ENCODE results near the gene AFP.

The AFP gene

DNA sequence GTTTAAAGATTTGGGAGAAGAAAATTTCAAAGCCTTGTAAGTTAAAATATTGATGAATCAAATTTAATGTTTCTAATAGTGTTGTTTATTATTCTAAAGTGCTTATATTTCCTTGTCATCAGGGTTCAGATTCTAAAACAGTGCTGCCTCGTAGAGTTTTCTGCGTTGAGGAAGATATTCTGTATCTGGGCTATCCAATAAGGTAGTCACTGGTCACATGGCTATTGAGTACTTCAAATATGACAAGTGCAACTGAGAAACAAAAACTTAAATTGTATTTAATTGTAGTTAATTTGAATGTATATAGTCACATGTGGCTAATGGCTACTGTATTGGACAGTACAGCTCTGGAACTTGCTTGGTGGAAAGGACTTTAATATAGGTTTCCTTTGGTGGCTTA lies 30.9 kb upstream of the AFP start:
- WGBS (ENCODE audit: extremely low coverage, insufficient coverage, low lambda C conversion rate): no CpG with 5 or more reads among the region's 2 CpGs
- no peak for DNase-seq
- H3K36me3 ChIP-seq (ENCODE audit: control insufficient read depth, insufficient read depth, low read length): no peaks in the 10 kb centered on the region

DNA sequence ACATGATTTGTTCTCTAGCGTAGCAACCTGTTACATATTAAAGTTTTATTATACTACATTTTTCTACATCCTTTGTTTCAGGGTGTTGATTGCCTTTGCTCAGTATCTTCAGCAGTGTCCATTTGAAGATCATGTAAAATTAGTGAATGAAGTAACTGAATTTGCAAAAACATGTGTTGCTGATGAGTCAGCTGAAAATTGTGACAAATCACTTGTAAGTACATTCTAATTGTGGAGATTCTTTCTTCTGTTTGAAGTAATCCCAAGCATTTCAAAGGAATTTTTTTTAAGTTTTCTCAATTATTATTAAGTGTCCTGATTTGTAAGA lies 29.5 kb upstream of the AFP start:
- no CpG with 5 or more reads among the region's 1 CpG for WGBS (ENCODE audit: extremely low coverage, insufficient coverage, low lambda C conversion rate)
- Histone ChIP-seq H2BK120ac (ENCODE audit: low read depth, low read length) (no peak overlapping the region), H3K56ac (ENCODE audit: low read length) (no peak overlapping the region), H3K4me3 (ENCODE audit: low read length) (no peak overlapping the region), H3K4me2 (ENCODE audit: low read length) (no peak overlapping the region), H3K18ac (ENCODE audit: low read length) (no peak overlapping the region), H2BK5ac (ENCODE audit: low read length) (no peak overlapping the region), H3K9ac (ENCODE audit: low read length) (no peak overlapping the region), H4K8ac (ENCODE audit: low read depth, low read length) (no peak overlapping the region), H3K79me1 (ENCODE audit: low read length) (no peaks in the 10 kb centered on the region), H3K23ac (ENCODE audit: low read length) (no peak overlapping the region), H3K27me3 (ENCODE audit: insufficient read depth, low read length, poor library complexity) (no peaks in the 10 kb centered on the region), H3K4me1 (ENCODE audit: control insufficient read depth, low read depth, low read length) (no peaks in the 10 kb centered on the region), H2BK15ac (replicated peaks; ENCODE audit: low read depth) (no peak overlapping the region), H3K27ac (ENCODE audit: low read depth, low read length) (no peak overlapping the region), H3K36me3 (ENCODE audit: control insufficient read depth, insufficient read depth, low read length) (no peaks in the 10 kb centered on the region), H3K79me2 (ENCODE audit: control insufficient read depth, insufficient read depth, low read length) (no peaks in the 10 kb centered on the region), H3K4ac (ENCODE audit: low read depth, low read length) (no peak overlapping the region), H2AK5ac (ENCODE audit: low read length) (no peak overlapping the region), H4K5ac (ENCODE audit: low read length) (no peak overlapping the region)
- no peak for DNase-seq

More for the DNA sequence above, 30.9 kb upstream of the AFP start:
- Histone ChIP-seq H3K4ac (ENCODE audit: low read depth, low read length) (no peak overlapping the region), H2BK5ac (ENCODE audit: low read length) (no peak overlapping the region), H4K5ac (ENCODE audit: low read length) (no peak overlapping the region), H3K4me1 (ENCODE audit: control insufficient read depth, low read depth, low read length) (no peaks in the 10 kb centered on the region), H3K18ac (ENCODE audit: low read length) (no peak overlapping the region), H3K27me3 (ENCODE audit: insufficient read depth, low read length, poor library complexity) (no peaks in the 10 kb centered on the region), H2AK5ac (ENCODE audit: low read length) (no peak overlapping the region), H4K8ac (ENCODE audit: low read depth, low read length) (no peak overlapping the region), H2BK120ac (ENCODE audit: low read depth, low read length) (no peak overlapping the region), H3K56ac (ENCODE audit: low read length) (no peak overlapping the region), H2BK15ac (replicated peaks; ENCODE audit: low read depth) (no peak overlapping the region), H3K79me2 (ENCODE audit: control insufficient read depth, insufficient read depth, low read length) (no peaks in the 10 kb centered on the region), H3K4me2 (ENCODE audit: low read length) (no peak overlapping the region), H3K9ac (ENCODE audit: low read length) (no peak overlapping the region), H3K4me3 (ENCODE audit: low read length) (no peak overlapping the region), H3K23ac (ENCODE audit: low read length) (no peak overlapping the region), H3K79me1 (ENCODE audit: low read length) (no peaks in the 10 kb centered on the region), H3K27ac (ENCODE audit: low read depth, low read length) (no peak overlapping the region)

DNA sequence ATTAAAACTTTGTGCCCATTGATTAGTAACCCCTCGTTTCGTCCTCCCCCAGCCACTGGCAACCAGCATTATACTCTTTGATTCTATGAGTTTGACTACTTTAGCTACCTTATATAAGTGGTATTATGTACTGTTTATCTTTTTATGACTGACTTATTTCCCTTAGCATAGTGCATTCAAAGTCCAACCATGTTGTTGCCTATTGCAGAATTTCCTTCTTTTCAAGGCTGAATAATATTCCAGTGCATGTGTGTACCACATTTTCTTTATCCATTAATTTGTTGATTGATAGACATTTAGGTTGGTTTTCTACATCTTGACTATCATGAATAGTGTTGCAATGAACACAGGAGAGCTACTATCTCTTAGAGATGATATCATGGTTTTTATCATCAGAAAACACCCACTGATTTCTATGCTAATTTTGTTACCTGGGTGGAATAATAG lies 28.8 kb upstream of the AFP start:
- Histone ChIP-seq H3K36me3 (ENCODE audit: control insufficient read depth, insufficient read depth, low read length) (no peaks in the 10 kb centered on the region), H3K4me1 (ENCODE audit: control insufficient read depth, low read depth, low read length) (no peaks in the 10 kb centered on the region), H3K4me2 (ENCODE audit: low read length) (no peak overlapping the region), H3K4me3 (ENCODE audit: low read length) (no peak overlapping the region), H4K8ac (ENCODE audit: low read depth, low read length) (no peak overlapping the region), H3K23ac (ENCODE audit: low read length) (no peak overlapping the region), H2BK15ac (replicated peaks; ENCODE audit: low read depth) (no peak overlapping the region), H3K18ac (ENCODE audit: low read length) (no peak overlapping the region), H2BK120ac (ENCODE audit: low read depth, low read length) (no peak overlapping the region), H3K56ac (ENCODE audit: low read length) (no peak overlapping the region), H3K27ac (ENCODE audit: low read depth, low read length) (no peak overlapping the region), H3K4ac (ENCODE audit: low read depth, low read length) (no peak overlapping the region), H4K5ac (ENCODE audit: low read length) (no peak overlapping the region), H3K27me3 (ENCODE audit: insufficient read depth, low read length, poor library complexity) (no peaks in the 10 kb centered on the region), H3K79me1 (ENCODE audit: low read length) (no peaks in the 10 kb centered on the region), H2BK5ac (ENCODE audit: low read length) (no peak overlapping the region), H3K9ac (ENCODE audit: low read length) (no peak overlapping the region), H3K79me2 (ENCODE audit: control insufficient read depth, insufficient read depth, low read length) (no peaks in the 10 kb centered on the region), H2AK5ac (ENCODE audit: low read length) (no peak overlapping the region)
- DNase-seq: no peak
- no CpG with 5 or more reads among the region's 2 CpGs for WGBS (ENCODE audit: extremely low coverage, insufficient coverage, low lambda C conversion rate)

DNA sequence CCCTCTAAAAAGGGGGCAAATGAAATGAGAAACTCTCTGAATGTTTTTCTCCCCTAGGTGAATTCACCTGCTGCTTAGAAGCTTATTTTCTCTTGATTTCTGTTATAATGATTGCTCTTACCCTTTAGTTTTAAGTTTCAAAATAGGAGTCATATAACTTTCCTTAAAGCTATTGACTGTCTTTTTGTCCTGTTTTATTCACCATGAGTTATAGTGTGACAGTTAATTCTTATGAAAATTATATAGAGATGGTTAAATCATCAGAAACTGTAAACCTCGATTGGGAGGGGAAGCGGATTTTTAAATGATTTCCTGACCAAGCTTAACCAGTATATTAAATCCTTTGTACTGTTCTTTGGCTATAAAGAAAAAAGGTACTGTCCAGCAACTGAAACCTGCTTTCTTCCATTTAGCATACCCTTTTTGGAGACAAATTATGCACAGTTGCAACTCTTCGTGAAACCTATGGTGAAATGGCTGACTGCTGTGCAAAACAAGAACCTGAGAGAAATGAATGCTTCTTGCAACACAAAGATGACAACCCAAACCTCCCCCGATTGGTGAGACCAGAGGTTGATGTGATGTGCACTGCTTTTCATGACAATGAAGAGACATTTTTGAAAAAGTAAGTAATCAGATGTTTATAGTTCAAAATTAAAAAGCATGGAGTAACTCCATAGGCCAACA lies 27.7 kb upstream of the AFP start:
- no peak overlapping the region for H3K23ac ChIP-seq (ENCODE audit: low read length)
- no peak overlapping the region for H3K9ac ChIP-seq (ENCODE audit: low read length)
- no peaks in the 10 kb centered on the region for H3K79me2 ChIP-seq (ENCODE audit: control insufficient read depth, insufficient read depth, low read length)
- no peak overlapping the region for H3K56ac ChIP-seq (ENCODE audit: low read length)
- no peak overlapping the region for H2BK5ac ChIP-seq (ENCODE audit: low read length)
- H4K5ac ChIP-seq (ENCODE audit: low read length): no peak overlapping the region
- no peaks in the 10 kb centered on the region for H3K36me3 ChIP-seq (ENCODE audit: control insufficient read depth, insufficient read depth, low read length)
- no peak for DNase-seq
- no peak overlapping the region for H2BK120ac ChIP-seq (ENCODE audit: low read depth, low read length)
- H3K4ac ChIP-seq (ENCODE audit: low read depth, low read length): no peak overlapping the region
- no peak overlapping the region for H2BK15ac ChIP-seq (replicated peaks; ENCODE audit: low read depth)
- H3K4me1 ChIP-seq (ENCODE audit: control insufficient read depth, low read depth, low read length): no peaks in the 10 kb centered on the region
- H2AK5ac ChIP-seq (ENCODE audit: low read length): no peak overlapping the region
- no peak overlapping the region for H3K18ac ChIP-seq (ENCODE audit: low read length)
- WGBS (ENCODE audit: extremely low coverage, insufficient coverage, low lambda C conversion rate): no CpG with 5 or more reads among the region's 4 CpGs
- H3K27ac ChIP-seq (ENCODE audit: low read depth, low read length): no peak overlapping the region
- no peak overlapping the region for H3K4me2 ChIP-seq (ENCODE audit: low read length)
- H3K79me1 ChIP-seq (ENCODE audit: low read length): no peaks in the 10 kb centered on the region
- H3K27me3 ChIP-seq (ENCODE audit: insufficient read depth, low read length, poor library complexity): no peaks in the 10 kb centered on the region
- H3K4me3 ChIP-seq (ENCODE audit: low read length): no peak overlapping the region
- H4K8ac ChIP-seq (ENCODE audit: low read depth, low read length): no peak overlapping the region

DNA sequence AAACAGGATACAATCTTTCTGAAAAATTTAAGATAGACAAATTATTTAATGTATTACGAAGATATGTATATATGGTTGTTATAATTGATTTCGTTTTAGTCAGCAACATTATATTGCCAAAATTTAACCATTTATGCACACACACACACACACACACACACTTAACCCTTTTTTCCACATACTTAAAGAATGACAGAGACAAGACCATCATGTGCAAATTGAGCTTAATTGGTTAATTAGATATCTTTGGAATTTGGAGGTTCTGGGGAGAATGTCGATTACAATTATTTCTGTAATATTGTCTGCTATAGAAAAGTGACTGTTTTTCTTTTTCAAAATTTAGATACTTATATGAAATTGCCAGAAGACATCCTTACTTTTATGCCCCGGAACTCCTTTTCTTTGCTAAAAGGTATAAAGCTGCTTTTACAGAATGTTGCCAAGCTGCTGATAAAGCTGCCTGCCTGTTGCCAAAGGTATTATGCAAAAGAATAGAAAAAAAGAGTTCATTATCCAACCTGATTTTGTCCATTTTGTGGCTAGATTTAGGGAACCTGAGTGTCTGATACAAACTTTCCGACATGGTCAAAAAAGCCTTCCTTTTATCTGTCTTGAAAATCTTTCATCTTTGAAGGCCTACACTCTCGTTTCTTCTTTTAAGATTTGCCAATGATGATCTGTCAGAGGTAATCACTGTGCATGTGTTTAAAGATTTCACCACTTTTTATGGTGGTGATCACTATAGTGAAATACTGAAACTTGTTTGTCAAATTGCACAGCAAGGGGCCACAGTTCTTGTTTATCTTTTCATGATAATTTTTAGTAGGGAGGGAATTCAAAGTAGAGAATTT lies 26.8 kb upstream of the AFP start:
- no peak overlapping the region for H3K9ac ChIP-seq (ENCODE audit: low read length)
- no peak overlapping the region for H3K4me3 ChIP-seq (ENCODE audit: low read length)
- H2BK120ac ChIP-seq (ENCODE audit: low read depth, low read length): no peak overlapping the region
- H3K79me2 ChIP-seq (ENCODE audit: control insufficient read depth, insufficient read depth, low read length): no peaks in the 10 kb centered on the region
- 100% methylated on average over 2 of the region's 6 CpGs for WGBS (ENCODE audit: extremely low coverage, insufficient coverage, low lambda C conversion rate)
- H3K27me3 ChIP-seq (ENCODE audit: insufficient read depth, low read length, poor library complexity): no peaks in the 10 kb centered on the region
- no peak for DNase-seq
- no peak overlapping the region for H3K56ac ChIP-seq (ENCODE audit: low read length)
- H3K18ac ChIP-seq (ENCODE audit: low read length): no peak overlapping the region
- no peaks in the 10 kb centered on the region for H3K79me1 ChIP-seq (ENCODE audit: low read length)
- H4K8ac ChIP-seq (ENCODE audit: low read depth, low read length): no peak overlapping the region
- H4K5ac ChIP-seq (ENCODE audit: low read length): no peak overlapping the region
- no peak overlapping the region for H3K23ac ChIP-seq (ENCODE audit: low read length)
- H2AK5ac ChIP-seq (ENCODE audit: low read length): no peak overlapping the region
- no peak overlapping the region for H2BK15ac ChIP-seq (replicated peaks; ENCODE audit: low read depth)
- no peaks in the 10 kb centered on the region for H3K36me3 ChIP-seq (ENCODE audit: control insufficient read depth, insufficient read depth, low read length)
- H3K4me1 ChIP-seq (ENCODE audit: control insufficient read depth, low read depth, low read length): no peaks in the 10 kb centered on the region
- no peak overlapping the region for H3K4me2 ChIP-seq (ENCODE audit: low read length)
- no peak overlapping the region for H2BK5ac ChIP-seq (ENCODE audit: low read length)
- H3K27ac ChIP-seq (ENCODE audit: low read depth, low read length): no peak overlapping the region
- H3K4ac ChIP-seq (ENCODE audit: low read depth, low read length): no peak overlapping the region

All from mesendoderm (in vitro differentiated cells).